Muscle of leg (tissue), 11 donors: Measurements from ENCODE around the gene MPP4. TPM values are rescaled to one million over a fixed set of nuclear protein-coding genes. Genes with fewer than 3 reads are reported as not detected.

ENCODE experiments used
- DNase-seq: peaks from one replicate; pipeline ENCODE4 v3.0.0; 2013
- H3K27ac ChIP-seq: one replicate; pipeline ENCODE4 v1.5.1; 2013; ENCODE audit warnings: mild to moderate bottlenecking, low read length, control low read depth
- H3K27me3 ChIP-seq: one replicate; pipeline ENCODE4 v1.6.1; 2013; ENCODE audit warnings: low read length; ENCODE audit not compliant: control insufficient read depth, insufficient read depth
- H3K36me3 ChIP-seq: one replicate; pipeline ENCODE4 v1.6.1; 2013; ENCODE audit warnings: low read length; ENCODE audit not compliant: control insufficient read depth, insufficient read depth
- H3K4me1 ChIP-seq: one replicate; pipeline ENCODE4 v1.6.1; 2013; ENCODE audit warnings: low read length; ENCODE audit not compliant: control insufficient read depth, insufficient read depth
- H3K4me3 ChIP-seq: one replicate; pipeline ENCODE4 v1.5.1; 2013; ENCODE audit warnings: low read length, control low read depth
- H3K9me3 ChIP-seq: replicated peaks from 2 replicates; pipeline ENCODE4 v1.6.1; 2013; ENCODE audit warnings: low read depth, low read length; ENCODE audit not compliant: control insufficient read depth
- WGBS: methylation state at CpG from one replicate; pipeline ENCODE4 v1.1.5; 2013; ENCODE audit warnings: missing lambda C conversion rate; ENCODE audit not compliant: insufficient coverage; 5-methylcytosine and 5-hydroxymethylcytosine counted together
- polyA plus RNA-seq, 8 donors: library from polyadenylated mRNA; unstranded; fragments of 120-200 nt; gene quantifications; one replicate each; pipeline versions ENCODE4 v1.2.1 to v1.2.3, GENCODE V29; 2013; ENCODE audit warnings: inconsistent platforms in 1 of 8, low replicate concordance in 1 of 8; ENCODE audit not compliant: insufficient read length in 8 of 8, insufficient read depth in 1 of 8
- total RNA-seq: library from RNA; stranded (reverse); fragments of 120-200 nt; gene quantifications from one replicate; pipeline ENCODE4 v1.2.4, GENCODE V29; 2013

The MPP4 gene
- total and polyA plus RNA-seq, 9 donors: 0.09 to 0.23 (median 0.16) TPM

DNA sequence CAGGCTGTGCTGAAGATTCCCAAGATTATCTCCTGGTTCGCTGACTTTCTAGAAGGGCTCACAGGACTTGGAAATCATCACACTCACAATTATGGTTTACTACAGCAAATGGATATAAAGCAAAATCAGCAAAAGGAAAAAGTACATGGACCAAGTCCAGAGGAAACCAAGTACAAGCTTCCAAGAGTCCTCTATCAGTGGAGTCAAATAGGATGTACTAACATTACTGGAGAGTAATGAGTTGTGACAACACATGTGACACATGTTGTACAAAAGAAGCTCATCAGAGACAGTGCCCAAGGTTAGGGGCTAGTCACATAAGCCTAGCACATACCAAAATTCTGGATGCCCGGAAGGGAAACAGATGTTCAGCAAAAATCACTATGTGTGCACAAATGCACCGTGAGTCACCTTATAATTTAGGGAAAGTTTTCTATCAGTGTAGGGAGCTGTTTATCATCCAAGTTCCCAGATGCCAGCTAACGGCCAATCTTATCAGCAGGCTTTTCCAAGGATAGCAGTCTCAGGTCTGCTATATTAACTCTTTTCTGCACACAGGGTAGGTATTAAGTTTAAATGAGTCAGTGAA, 64.7 kb downstream of the MPP4 start:
- no peak overlapping the region for H3K27ac ChIP-seq
- H3K27me3 ChIP-seq: no peaks in the 10 kb centered on the region
- no peak for DNase-seq
- WGBS: 100% methylated on average over 1 of the region's 4 CpGs
- no peak overlapping the region for H3K4me3 ChIP-seq
- no peaks in the 10 kb centered on the region for H3K4me1 ChIP-seq
- no peaks in the 10 kb centered on the region for H3K9me3 ChIP-seq
- H3K36me3 ChIP-seq: peaks cover 24% of the 10 kb centered on the region

DNA sequence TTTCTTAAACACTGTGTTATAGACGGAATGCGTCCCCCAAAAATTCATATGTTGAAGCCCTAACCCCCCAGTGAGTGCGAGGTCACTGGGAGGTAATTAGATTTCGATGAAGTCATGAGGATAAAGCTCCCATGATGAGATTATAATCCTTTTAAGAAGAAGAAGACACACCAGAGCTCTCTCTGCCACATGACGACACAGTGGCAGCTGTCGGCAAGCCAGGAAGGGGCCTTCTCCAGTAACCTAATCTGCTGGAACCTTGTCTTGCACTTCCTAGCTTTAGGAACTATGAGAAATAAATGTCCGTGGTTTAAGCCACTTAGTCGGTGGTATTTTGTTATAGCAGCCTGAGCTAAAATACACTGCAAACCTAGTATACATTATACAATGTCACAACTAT, 67.4 kb downstream of the MPP4 start:
- WGBS: no CpG with 5 or more reads among the region's 8 CpGs
- H3K27ac ChIP-seq: peak overlapping the region; percentile 18
- no peaks in the 10 kb centered on the region for H3K27me3 ChIP-seq
- H3K4me1 ChIP-seq: no peaks in the 10 kb centered on the region
- no peak overlapping the region for H3K4me3 ChIP-seq
- no peaks in the 10 kb centered on the region for H3K9me3 ChIP-seq
- peak; percentile 42 for DNase-seq
- peaks cover 26% of the 10 kb centered on the region for H3K36me3 ChIP-seq

DNA sequence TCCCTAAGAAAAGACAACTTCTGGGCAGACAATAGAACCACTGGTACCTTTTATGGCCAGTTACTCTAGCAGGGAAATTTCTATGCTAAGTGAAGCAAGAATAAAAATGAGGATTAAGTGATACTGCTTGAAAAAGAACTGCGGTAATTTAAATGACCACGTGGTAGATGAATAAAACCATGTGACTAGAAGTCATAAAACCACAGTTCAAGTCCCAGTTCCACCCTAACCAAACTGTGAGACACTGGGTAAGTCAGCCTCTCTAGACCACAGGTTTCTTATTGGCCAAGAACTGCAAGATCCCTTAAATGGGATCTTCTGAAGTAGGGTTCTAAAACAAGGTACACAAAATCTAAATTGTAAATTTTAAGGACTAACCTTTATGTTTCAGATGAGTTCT, 67.9 kb downstream of the MPP4 start:
- Histone ChIP-seq H3K27ac (peak overlapping the region; percentile 18), H3K27me3 (no peaks in the 10 kb centered on the region), H3K9me3 (no peaks in the 10 kb centered on the region), H3K4me3 (no peak overlapping the region), H3K36me3 (peaks cover 28% of the 10 kb centered on the region), H3K4me1 (no peaks in the 10 kb centered on the region)
- DNase-seq: no peak
- WGBS: no CpG with 5 or more reads among the region's 2 CpGs

DNA sequence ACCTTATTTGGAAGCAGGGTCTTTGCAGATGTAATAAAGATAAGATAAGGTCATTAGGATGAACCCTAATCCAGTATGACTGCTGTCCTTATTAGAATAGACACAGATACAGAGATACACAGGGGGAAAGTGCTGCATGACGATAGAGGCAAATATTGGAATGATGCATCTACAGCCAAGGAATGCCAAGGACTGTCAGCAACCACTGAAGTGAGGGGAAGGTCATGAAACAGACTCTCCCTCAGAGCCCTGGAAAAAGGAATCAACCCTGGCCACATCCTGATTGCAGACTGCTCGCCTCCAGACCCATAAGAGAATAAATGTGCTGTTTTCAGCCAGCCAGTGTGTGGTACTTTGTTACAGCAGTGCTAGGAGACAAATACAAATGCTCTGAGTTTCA, 69.9 kb downstream of the MPP4 start:
- Histone ChIP-seq H3K4me3 (no peak overlapping the region), H3K9me3 (no peaks in the 10 kb centered on the region), H3K36me3 (peaks cover 21% of the 10 kb centered on the region), H3K27ac (no peak overlapping the region), H3K4me1 (no peaks in the 10 kb centered on the region), H3K27me3 (no peaks in the 10 kb centered on the region)
- DNase-seq: no peak
- no CpG with 5 or more reads among the region's 2 CpGs for WGBS

DNA sequence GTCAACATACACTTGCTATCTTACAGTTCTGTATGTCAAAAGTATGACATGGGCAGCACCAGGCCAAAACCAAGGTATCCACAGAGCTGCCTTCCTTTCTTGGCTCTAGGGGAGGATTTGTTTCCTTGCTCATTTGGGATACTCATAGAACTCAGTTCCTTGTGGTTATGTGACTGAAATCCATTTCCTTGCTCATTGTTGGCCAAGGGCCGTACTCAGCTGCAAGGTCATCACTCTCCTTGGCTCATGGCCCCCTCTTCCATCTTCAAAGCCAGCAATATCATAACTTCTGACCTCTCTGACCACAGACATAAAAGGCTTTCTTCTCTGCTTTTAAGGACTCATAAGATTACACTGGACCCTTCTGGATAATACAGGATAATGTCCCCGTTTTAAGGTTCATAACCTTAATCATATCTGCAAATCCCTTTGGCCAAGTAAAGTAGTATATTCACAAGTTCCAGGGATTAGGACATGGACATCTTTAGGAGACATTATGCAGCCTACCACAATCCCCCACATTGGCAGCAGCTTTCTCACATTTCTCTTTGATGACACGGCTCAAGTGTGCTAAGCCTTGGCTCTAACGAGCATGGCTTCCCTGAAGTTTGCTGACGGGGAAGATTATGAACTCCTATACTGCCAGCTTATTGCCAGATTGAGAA, 76.0 kb downstream of the MPP4 start:
- H3K4me3 ChIP-seq: no peak overlapping the region
- no peak for DNase-seq
- WGBS: 63% methylated on average over 4 of the region's 5 CpGs
- peaks cover 12% of the 10 kb centered on the region for H3K36me3 ChIP-seq
- peaks cover 4% of the 10 kb centered on the region for H3K4me1 ChIP-seq
- no peaks in the 10 kb centered on the region for H3K9me3 ChIP-seq
- no peak overlapping the region for H3K27ac ChIP-seq
- H3K27me3 ChIP-seq: no peaks in the 10 kb centered on the region

DNA sequence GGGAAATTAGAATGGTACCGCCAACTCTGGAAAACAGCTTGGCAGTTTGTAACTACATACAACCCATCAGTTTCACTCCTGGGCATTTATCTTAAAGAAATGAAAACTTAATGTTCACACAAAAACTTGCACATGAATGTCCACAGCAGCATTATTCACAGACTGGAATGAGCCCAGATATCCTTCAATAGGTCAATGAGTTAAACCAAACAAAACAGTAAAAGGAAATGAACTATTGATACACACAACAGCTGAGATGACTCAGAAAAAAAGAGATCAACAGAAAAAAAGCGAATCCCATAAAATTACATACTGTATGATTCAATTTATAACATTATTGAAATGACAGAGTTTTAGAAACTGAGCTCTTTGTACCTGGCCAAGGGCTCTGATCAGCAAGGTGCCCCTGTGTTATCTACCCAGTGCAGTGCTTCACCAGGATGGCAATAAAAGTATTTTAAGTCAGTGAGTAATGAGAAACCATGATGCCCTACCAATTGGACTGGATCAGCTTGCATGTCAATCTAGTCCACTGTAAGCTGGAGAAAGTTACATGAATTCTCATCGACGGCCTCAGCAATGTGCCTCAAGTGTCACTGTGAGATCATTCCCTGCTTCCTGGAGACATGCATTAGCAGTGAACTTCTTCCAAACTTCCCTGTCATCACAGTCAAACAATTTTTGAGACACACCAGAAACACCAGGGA, 77.0 kb downstream of the MPP4 start:
- H3K4me3 ChIP-seq: no peak overlapping the region
- peaks cover 4% of the 10 kb centered on the region for H3K4me1 ChIP-seq
- no peaks in the 10 kb centered on the region for H3K27me3 ChIP-seq
- no peaks in the 10 kb centered on the region for H3K9me3 ChIP-seq
- no peak overlapping the region for H3K27ac ChIP-seq
- peaks cover 12% of the 10 kb centered on the region for H3K36me3 ChIP-seq
- no peak for DNase-seq
- WGBS: 88% methylated on average over 2 of the region's 4 CpGs

DNA sequence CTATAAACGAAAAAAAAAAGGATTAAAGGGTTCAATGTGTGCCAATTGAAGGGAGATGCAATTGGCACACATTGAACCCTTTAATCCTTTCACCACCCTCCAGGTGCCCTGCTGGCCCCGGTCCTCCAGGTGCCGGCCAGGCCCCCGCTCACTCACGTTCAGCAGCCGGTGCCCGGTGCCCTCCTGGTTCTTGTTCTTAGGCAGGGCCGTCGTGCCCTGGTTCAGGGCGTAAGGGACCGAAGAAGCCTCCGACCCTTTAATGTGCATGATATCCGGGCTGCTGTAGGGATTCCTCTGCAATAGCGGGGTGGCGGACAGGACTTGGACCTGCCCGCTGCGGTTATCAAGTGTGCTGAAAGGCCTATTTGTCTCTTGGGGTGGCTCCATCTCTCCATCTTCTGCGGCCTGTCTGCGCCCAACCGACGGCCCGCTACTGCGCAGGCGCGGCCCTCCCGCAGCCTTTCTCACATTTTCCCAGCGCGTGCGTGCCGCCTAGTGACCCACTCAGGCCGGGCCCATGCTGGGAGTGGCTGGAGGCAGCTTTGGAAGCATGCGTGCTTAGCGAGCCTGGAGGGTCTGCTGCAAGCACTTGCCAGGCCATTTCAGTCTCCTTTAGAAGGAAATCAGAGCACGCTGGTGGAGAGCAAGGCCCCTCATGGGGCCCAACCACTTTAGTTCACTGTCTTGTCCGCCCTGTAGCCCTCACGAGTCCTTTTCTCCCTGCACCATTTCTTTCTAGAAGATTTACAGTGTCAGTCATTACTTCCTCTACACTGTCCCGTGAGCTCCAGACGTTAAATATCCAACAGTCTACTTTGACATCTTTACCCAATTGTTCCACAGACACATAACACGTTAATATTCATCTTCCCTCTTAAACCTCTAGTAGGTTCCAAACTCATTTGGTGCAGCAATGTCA, 79.4 kb downstream of the MPP4 start:
- Histone ChIP-seq H3K4me3 (peak overlapping the region; percentile 11), H3K27me3 (no peaks in the 10 kb centered on the region), H3K9me3 (no peaks in the 10 kb centered on the region), H3K27ac (no peak overlapping the region), H3K36me3 (peaks cover 7% of the 10 kb centered on the region), H3K4me1 (peaks cover 4% of the 10 kb centered on the region)
- 31% methylated on average over 35 of the region's 39 CpGs for WGBS
- DNase-seq: peak; percentile 86

DNA sequence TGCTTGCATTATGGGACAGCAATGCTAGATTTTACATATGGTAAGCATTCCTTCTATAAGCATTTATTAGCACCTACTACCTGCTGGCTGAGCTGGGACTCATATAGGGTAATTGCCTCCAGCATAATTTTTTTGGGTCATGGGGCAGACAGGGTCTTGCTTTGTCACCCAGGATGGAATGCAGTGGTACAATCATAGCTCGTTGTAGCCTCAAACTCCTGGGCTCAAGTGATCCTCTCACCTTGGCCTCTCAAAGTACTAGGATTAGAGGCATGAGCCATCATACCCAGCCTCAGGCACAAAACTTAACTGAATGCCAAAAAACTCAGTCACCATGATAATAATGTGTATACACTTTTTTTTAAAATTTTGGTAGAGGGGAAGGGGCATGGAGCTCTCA, 90.4 kb downstream of the MPP4 start:
- no peak overlapping the region for H3K27ac ChIP-seq
- no peaks in the 10 kb centered on the region for H3K36me3 ChIP-seq
- peaks cover 7% of the 10 kb centered on the region for H3K9me3 ChIP-seq
- DNase-seq: no peak
- H3K4me1 ChIP-seq: no peaks in the 10 kb centered on the region
- H3K27me3 ChIP-seq: no peaks in the 10 kb centered on the region
- H3K4me3 ChIP-seq: no peak overlapping the region
- WGBS: 100% methylated on average over 1 of the region's 1 CpG

DNA sequence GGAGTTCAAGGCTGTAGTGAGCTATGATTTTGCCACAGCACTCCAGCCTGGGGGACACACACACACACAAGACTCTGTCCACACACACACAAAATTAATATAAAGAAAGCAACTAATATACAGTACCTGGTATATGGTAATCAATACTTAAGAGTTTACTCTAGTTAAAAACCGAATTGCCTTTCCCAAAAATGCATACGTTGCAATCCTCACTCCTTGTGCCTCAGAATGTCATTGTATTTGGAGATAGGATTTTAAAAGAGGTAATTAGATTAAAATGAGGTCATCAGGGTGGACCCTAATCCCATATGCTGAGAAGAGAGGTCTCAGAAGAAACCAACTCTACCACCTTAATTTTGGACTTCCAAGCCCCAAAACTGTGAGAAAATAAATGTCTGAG, 90.9 kb downstream of the MPP4 start:
- H3K36me3 ChIP-seq: no peaks in the 10 kb centered on the region
- no peaks in the 10 kb centered on the region for H3K27me3 ChIP-seq
- no peak overlapping the region for H3K27ac ChIP-seq
- no CpG with 5 or more reads among the region's 2 CpGs for WGBS
- no peak overlapping the region for H3K4me3 ChIP-seq
- H3K9me3 ChIP-seq: peaks cover 7% of the 10 kb centered on the region
- H3K4me1 ChIP-seq: no peaks in the 10 kb centered on the region
- DNase-seq: no peak

DNA sequence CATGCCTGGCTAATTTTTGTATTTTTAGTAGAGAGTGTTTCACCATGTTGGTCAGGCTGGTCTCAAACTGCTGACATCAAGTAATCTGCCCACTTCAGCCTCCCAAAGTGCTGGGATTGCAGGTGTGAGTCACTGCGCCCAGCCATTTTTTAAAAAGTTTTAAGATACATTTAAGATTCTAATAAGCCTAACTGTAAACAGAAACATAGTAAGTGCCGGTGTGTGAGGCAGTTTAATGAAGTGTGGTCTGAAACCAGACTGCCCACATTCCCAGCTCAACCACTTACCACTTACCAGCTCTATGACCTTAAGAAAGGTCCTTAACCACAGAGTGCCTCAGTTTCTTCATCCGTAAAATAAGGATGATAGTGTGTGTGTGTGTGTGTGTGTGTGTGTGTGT, 97.5 kb downstream of the MPP4 start:
- H3K9me3 ChIP-seq: peaks cover 3% of the 10 kb centered on the region
- no CpG with 5 or more reads among the region's 3 CpGs for WGBS
- no peak for DNase-seq
- H3K27ac ChIP-seq: no peak overlapping the region
- H3K27me3 ChIP-seq: no peaks in the 10 kb centered on the region
- no peak overlapping the region for H3K4me3 ChIP-seq
- no peaks in the 10 kb centered on the region for H3K4me1 ChIP-seq
- H3K36me3 ChIP-seq: no peaks in the 10 kb centered on the region
